A673 (cell line): Measurements from ENCODE around the gene C20orf96. TPM values are rescaled to one million over a fixed set of nuclear protein-coding genes. Genes with fewer than 3 reads are reported as not detected.

ENCODE experiments used
- BruUV-seq: library from RNA; stranded (reverse); fragments of 400-500 nt; replicated peaks from 2 replicates; lab custom pipeline; 2021; lab: Mats Ljungman, UMichigan
- CTCF ChIA-PET: fragments of 300-600 bp; sonication (Branson Sonifier 250); formaldehyde crosslinking; loops from one replicate; lab custom pipeline; 2022; ENCODE audit warnings: antibody characterized with exemption; lab: Charles Lee
- POLR2A ChIA-PET: fragments of 300-600 bp; sonication (Branson Sonifier 250); formaldehyde crosslinking; loops from one replicate; lab custom pipeline; 2022; ENCODE audit warnings: antibody characterized with exemption; ENCODE audit not compliant: low non-redundant PET; lab: Charles Lee
- DNase-seq: peaks from one replicate; pipeline ENCODE4 v3.0.0-alpha.2; 2015; ENCODE audit warnings: low spot score
- H3K27ac ChIP-seq: fragments of 200-600 bp; sonication (generic); 2 replicates; pipeline ENCODE4 v1.5.1; 2016; ENCODE audit warnings: mixed run types, low read depth, mild to moderate bottlenecking, mixed read lengths, antibody characterized with exemption, low read length; ENCODE audit not compliant: poor library complexity, severe bottlenecking
- H3K27me3 ChIP-seq: fragments of 200-600 bp; sonication (generic); replicated peaks from 2 replicates; pipeline ENCODE4 v1.6.1; 2017; ENCODE audit warnings: mixed run types, low read depth, mild to moderate bottlenecking, mixed read lengths, antibody characterized with exemption, low read length; ENCODE audit not compliant: insufficient read depth, poor library complexity
- H3K36me3 ChIP-seq: fragments of 200-600 bp; sonication (generic); 2 replicates; pipeline ENCODE4 v1.6.1; 2016; ENCODE audit warnings: mixed run types, mild to moderate bottlenecking, mixed read lengths, antibody characterized with exemption, low read length; ENCODE audit not compliant: insufficient read depth, poor library complexity, severe bottlenecking
- H3K4me1 ChIP-seq: fragments of 200-600 bp; sonication (generic); 2 replicates; pipeline ENCODE4 v1.6.1; 2017; ENCODE audit warnings: mixed run types, mild to moderate bottlenecking, mixed read lengths, antibody characterized with exemption, low read length; ENCODE audit not compliant: insufficient read depth, poor library complexity, severe bottlenecking
- H3K4me3 ChIP-seq: fragments of 200-600 bp; sonication (generic); 2 replicates; pipeline ENCODE4 v1.5.1; 2016; ENCODE audit warnings: low read depth, mixed run types, mild to moderate bottlenecking, mixed read lengths, low read length; ENCODE audit not compliant: poor library complexity, severe bottlenecking
- H3K9me3 ChIP-seq: fragments of 200-600 bp; sonication (generic); 2 replicates; pipeline ENCODE4 v1.6.1; 2016; ENCODE audit warnings: mixed run types, low read depth, mild to moderate bottlenecking, mixed read lengths, antibody characterized with exemption, low read length; ENCODE audit not compliant: poor library complexity, severe bottlenecking
- CTCF ChIP-seq: fragments of 300-800, 200-600 bp; sonication (generic); conservative IDR thresholded peaks from 2 replicates; pipeline ENCODE4 v1.5.1; 2017; ENCODE audit warnings: low read depth, mild to moderate bottlenecking, antibody characterized with exemption, low read length, moderate library complexity, mixed read lengths
- EZH2 ChIP-seq: fragments of 200-600 bp; sonication (generic); IDR thresholded peaks from 2 replicates; pipeline ENCODE4 v1.6.1; 2017; ENCODE audit warnings: borderline replicate concordance, low read depth, mild to moderate bottlenecking, mixed read lengths, antibody characterized with exemption, low read length; ENCODE audit not compliant: poor library complexity, severe bottlenecking
- intact Hi-C: fragments of 100-400 bp; cut with micrococcal nuclease; formaldehyde crosslinking; loops from one replicate; pipeline ENCODE4 v1.10.0; 2022; ENCODE audit not compliant: unreplicated experiment
- total RNA-seq: library from RNA; stranded (reverse); gene quantifications from 2 replicates; pipeline ENCODE4 v1.2.3, GENCODE V29; 2021

The C20orf96 gene
- total RNA-seq, 1 experiment from 2014 or later: 21.7 TPM

- TF ChIP-seq CTCF (peak; percentile 89), EZH2 (no peak)
- Histone ChIP-seq H3K36me3 (peaks cover 12% of the 10 kb centered on the region), H3K27ac (no peak overlapping the region), H3K27me3 (no peaks in the 10 kb centered on the region), H3K4me3 (no peak overlapping the region), H3K4me1 (peaks cover 13% of the 10 kb centered on the region), H3K9me3 (no peaks in the 10 kb centered on the region)
- intact Hi-C loops: loop anchor here (1.0 to 2.0 kb wide), 2 partner anchors 52 to 122 kb away; no protein-coding TSS in a partner anchor
- CTCF ChIA-PET: interaction anchor here (0.6 to 1.7 kb wide), 8 partner anchors 10 to 264 kb away, joined by 3 to 11 read pairs (median 5); partner anchors contain the start of gene NRSN2
- BruUV-seq: no TSS peak
- POLR2A ChIA-PET: no interaction called here
- DNase-seq: peak; percentile 83
Observed at GRCh38 chr20:330233-331149, 39.9 kb upstream of the C20orf96 start.

GRCh38 chr20:329851-330232, 39.3 kb upstream of the C20orf96 start:
- peaks cover 13% of the 10 kb centered on the region for H3K4me1 ChIP-seq
- H3K9me3 ChIP-seq: no peaks in the 10 kb centered on the region
- H3K27me3 ChIP-seq: no peaks in the 10 kb centered on the region
- no peak for DNase-seq
- H3K36me3 ChIP-seq: peaks cover 12% of the 10 kb centered on the region
- H3K27ac ChIP-seq: no peak overlapping the region
- H3K4me3 ChIP-seq: no peak overlapping the region
- intact Hi-C loops: loop anchor here (1.0 to 2.0 kb wide), 2 partner anchors 52 to 121 kb away; no protein-coding TSS in a partner anchor
- TF ChIP-seq CTCF: no peak
- no peak for TF ChIP-seq EZH2
- CTCF ChIA-PET: interaction anchor here (1.7 kb wide), 1 partner anchor 18 kb away, joined by 7 read pairs; no protein-coding TSS in a partner anchor
- POLR2A ChIA-PET: no interaction called here
- BruUV-seq: no TSS peak

- Histone ChIP-seq H3K4me3 (peak overlapping the region; percentile 88), H3K36me3 (peaks cover 12% of the 10 kb centered on the region), H3K4me1 (peaks cover 13% of the 10 kb centered on the region), H3K9me3 (no peaks in the 10 kb centered on the region), H3K27ac (peak overlapping the region; percentile 15), H3K27me3 (no peaks in the 10 kb centered on the region)
- ChIA-PET POLR2A (interaction anchor here (0.6 kb wide), 1 partner anchor 59 kb away, joined by 3 read pairs; no protein-coding TSS in a partner anchor), CTCF (no interaction called here)
- no peak for TF ChIP-seq EZH2
- no peak for DNase-seq
- BruUV-seq: no TSS peak
- intact Hi-C loops: no loop called here
Observed at GRCh38 chr20:328975-329695, 38.6 kb upstream of the C20orf96 start.
